Fibroblast of upper back skin (primary cell): ENCODE results near the gene LAD1.

ENCODE experiments used
- DNase-seq: peaks from one replicate; pipeline ENCODE4 v3.0.0-alpha.2; 2013

The LAD1 gene

GRCh38 chr1:201360901-201361651 is 38.0 kb downstream of the LAD1 start:
- no peak for DNase-seq

GRCh38 chr1:201360486-201360885 is 38.6 kb downstream of the LAD1 start:
- DNase-seq: no peak

- no peak for DNase-seq
Measured at GRCh38 chr1:201359873-201360210, 39.3 kb downstream of the LAD1 start.

GRCh38 chr1:201359031-201359872 is 39.9 kb downstream of the LAD1 start:
- DNase-seq: no peak

- peak; percentile 16 for DNase-seq
Measured at GRCh38 chr1:201358596-201358995, 40.5 kb downstream of the LAD1 start.

- DNase-seq: no peak
Measured at GRCh38 chr1:201357636-201358348, 41.3 kb downstream of the LAD1 start.

- DNase-seq: no peak
Measured at GRCh38 chr1:201357211-201357610, 41.9 kb downstream of the LAD1 start.

- DNase-seq: no peak
Measured at GRCh38 chr1:201356701-201357100, 42.4 kb downstream of the LAD1 start.

GRCh38 chr1:201356236-201356635 is 42.9 kb downstream of the LAD1 start:
- DNase-seq: no peak

- DNase-seq: no peak
Measured at GRCh38 chr1:201355471-201355870, 43.7 kb downstream of the LAD1 start.

GRCh38 chr1:201354901-201355295 is 44.2 kb downstream of the LAD1 start:
- no peak for DNase-seq

GRCh38 chr1:201354151-201354900 is 44.8 kb downstream of the LAD1 start:
- DNase-seq: no peak

- DNase-seq: no peak
Measured at GRCh38 chr1:201353186-201353940, 45.8 kb downstream of the LAD1 start.

GRCh38 chr1:201351617-201352016 is 47.5 kb downstream of the LAD1 start:
- DNase-seq: no peak

GRCh38 chr1:201350884-201351283 is 48.2 kb downstream of the LAD1 start:
- DNase-seq: no peak

- no peak for DNase-seq
Measured at GRCh38 chr1:201350361-201350725, 48.8 kb downstream of the LAD1 start.

GRCh38 chr1:201349092-201349491 is 50.0 kb downstream of the LAD1 start:
- no peak for DNase-seq

GRCh38 chr1:201348211-201348566 is 50.9 kb downstream of the LAD1 start:
- DNase-seq: peak; percentile 57

- no peak for DNase-seq
Measured at GRCh38 chr1:201347498-201348210, 51.5 kb downstream of the LAD1 start.

GRCh38 chr1:201346987-201347386 is 52.1 kb downstream of the LAD1 start:
- DNase-seq: no peak

- DNase-seq: peak; percentile 52
Measured at GRCh38 chr1:201346337-201346939, 52.7 kb downstream of the LAD1 start.

- DNase-seq: no peak
Measured at GRCh38 chr1:201345081-201345355, 54.1 kb downstream of the LAD1 start.
